KG1 (cell line): ENCODE results near the gene PSMA7.
"Not testable (repeated sequence)": the region's sequence is repeated elsewhere in the genome, so short reads cannot be mapped to it uniquely, and the experiment has no call there.

Experiments used
- DNase-seq: peaks from one replicate; lab custom pipeline; 2025; lab: John Stamatoyannopoulos, UW

Gene PSMA7

DNA sequence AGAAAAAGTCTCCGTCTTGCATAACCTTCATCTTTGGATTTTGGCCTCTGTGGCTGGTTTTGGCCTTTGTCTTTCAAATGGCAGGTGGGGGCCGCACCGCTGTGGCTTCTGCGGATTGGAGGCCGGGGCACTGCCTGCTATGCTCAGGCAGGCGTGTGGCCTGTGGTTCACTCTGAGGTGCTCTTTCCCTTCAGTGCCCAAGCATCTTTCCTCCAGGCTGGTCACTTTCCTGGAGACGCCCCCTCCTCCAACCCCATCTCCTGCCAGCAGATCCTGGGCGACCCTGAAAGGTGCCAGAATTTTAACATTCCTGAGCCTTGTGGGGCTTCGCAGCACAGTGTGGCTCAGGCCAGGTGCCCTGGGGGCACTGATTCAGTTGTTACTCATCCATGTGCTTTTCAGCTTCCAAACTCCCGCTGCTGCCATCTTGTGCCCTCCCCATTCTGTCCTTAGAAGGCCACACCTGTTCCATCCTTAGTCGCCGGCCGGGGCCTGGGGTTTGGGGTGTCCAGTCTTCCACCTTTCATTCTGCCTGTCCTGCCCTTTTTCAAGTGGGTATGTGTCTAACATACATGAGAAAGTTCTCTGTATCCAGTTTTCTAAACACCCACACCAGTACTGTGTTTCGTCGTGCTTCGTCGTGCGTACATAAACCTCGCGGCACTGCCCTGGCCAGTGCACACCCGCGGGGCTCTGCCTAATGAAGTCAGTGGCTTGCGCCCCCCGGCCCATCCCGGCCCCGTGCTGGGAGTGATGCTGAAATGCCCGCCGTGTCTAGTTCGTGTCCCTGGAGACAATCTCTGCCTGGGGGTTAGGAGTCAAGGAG, 12.4 kb upstream of the PSMA7 start:
- no peak for DNase-seq

DNA sequence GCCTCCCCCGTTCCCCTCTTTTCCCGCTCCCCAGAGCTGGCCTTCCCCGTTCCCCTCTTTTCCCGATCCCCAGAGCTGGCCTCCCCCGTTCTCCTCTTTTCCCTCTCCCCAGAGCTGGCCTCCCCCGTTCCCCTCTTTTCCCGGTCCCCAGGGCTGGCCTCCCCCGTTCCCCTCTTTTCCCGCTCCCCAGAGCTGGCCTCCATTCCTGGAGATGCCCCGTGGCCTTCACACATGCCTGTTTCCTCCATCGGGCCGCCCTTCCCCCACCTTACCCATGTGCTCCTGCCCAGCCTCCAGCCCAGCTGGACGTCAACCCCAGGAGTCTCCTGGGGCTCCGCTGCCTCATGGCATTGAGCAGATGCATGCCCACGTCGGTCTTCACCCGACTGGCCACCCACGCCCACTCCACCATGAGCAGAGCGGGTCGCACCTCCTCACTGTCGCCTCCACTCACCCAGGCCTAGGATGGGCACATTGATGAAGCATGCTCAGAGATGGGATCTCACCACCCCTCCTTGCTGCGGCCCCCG, 8.7 kb upstream of the PSMA7 start:
- no peak for DNase-seq

DNA sequence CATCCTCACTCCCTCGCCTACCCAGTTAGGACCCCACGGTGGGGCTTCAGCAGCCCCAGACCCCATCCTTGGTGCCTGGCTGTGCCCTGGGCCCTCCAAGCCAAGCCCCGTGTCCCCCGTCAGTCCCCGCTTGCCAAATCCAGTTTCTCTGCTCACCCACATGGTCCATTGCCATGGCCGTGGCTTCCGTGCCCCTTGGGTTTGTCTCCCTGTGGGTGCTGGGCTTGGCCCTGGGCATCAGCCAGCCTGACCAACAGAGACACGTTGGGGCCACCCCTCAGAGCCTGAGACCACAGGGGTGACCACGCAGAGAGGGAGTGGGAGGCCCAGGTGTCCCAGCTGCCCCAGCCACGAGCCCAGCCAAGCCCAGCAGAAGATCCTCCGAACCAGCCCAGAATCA, 8.0 kb upstream of the PSMA7 start:
- no peak for DNase-seq

DNA sequence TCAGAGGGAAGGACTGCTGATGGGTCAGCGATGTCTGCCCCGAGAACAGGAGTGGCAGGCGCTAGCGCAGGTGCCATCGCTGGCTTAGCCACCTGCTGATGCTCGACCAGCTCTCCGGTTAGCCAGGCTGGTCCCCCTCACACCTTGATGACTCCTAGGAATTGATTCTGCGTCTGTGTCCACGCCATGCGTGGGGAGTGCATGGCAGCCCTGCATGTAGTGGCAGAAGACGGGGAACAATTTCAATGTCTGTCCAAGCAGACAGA, 7.0 kb upstream of the PSMA7 start:
- DNase-seq: no peak

DNA sequence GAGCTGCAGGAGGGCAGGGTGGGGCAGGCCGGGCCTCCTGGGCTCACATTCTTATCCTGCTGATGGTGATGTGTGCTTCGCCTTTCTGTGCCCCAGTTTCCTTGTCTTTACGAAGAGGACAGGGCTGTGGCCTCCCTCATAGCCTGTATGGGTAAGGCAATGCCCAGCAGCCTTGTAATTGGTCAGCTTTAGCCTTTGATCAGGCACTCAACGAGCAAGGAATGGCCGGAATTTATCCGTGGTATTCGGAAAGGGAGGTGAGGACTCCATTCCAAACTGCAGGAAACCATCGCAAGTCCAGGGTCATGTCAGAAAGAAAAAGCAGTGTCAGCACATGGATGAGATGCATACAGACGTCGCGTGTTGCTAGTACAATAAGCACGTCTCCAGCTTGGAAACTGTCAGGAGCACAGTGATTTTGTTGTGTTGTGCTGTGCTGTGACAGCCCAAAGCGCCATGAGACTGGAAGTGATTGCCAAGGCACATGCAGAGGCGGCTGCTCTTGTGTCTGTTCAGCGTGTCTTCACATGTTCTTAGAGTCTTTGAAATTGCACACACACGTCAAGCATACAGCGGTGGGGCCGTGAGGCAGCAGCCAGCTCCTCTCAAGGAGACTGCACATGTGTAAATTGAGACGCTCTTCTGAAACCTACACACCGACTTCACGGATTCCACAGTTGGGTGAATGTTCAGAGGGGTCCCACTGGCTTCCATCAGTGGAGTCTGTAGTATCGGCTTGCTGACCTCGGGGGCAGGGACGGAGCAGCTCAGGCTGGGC, 6.5 kb upstream of the PSMA7 start:
- DNase-seq: no peak

DNA sequence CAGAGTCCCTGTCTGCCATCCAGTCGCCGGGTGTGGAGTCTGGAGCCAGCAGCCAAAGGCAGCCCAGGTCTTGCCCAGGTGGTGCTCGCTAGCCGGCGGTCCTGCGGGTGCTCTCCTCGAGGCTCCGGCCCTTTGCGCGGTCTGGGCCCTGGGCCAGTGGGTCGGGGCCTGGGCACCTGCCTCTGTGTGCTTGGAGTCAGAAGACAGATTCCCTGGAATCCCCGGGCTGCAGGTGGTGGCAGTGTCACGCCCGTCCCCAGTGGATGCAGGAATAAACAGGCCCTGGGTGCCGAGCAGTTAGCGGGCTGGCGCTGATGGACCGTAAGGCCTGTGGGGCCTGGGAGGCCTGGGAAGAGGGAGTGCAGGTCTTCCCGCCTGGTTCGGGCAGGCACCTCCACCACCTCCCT, 5.7 kb upstream of the PSMA7 start:
- no peak for DNase-seq

DNA sequence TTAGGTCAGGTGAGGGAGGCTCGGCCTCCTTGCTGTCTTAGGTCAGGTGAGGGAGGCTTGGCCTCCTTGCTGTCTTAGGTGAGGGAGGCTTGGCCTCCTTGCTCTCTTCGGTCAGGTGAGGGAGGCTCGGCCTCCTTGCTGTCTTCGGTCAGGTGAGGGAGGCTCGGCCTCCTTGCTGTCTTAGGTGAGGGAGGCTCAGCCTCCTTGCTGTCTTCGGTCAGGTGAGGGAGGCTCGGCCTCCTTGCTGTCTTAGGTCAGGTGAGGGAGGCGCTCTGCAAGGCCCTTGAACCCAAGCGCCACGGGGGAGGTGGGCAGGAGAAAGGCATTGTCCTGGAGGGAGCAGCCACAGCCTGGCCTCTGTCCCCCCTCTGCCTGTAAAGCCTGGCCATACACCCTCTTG, 5.2 kb upstream of the PSMA7 start:
- DNase-seq: not testable (repeated sequence)

DNA sequence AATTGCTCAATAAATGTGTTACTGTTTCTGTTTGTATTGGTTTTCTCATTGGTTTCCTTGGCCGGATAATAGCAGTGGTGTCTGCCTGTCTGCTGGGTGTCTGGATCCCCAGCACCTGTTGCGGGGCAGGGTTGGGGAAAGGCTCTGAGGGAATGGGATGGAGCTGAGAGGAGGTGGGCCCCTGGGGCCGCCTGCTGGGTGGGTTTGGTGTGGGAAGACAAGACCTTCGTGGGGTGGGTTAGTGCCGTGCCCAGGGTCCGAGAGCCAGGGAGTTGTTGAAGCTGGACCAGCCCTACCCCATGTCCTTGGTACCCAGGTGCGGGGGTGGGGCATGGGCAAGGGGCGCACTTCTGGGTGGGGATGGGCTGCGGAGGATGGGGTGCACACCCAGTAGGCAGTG, 4.3 kb upstream of the PSMA7 start:
- no peak for DNase-seq

DNA sequence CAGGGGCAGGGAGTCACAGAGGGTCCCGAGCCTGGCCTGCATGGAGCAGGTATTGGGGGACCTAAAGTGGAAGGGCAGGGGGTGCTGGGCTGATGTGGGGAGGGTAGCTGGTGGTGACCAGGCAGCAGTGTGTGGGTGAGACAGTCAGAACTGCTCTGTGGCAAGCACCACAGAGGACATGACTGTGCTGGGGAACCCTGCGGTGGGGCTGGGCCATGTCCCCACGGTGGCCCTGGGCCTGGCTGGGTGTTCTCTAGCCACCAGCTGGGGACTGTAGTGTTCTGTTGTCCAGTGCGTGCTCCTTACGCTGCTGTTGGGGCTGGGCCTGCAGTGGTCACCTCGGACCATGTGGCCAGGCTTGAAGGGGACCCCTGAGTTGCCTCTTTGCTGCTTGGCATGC, 3.9 kb upstream of the PSMA7 start:
- DNase-seq: no peak

DNA sequence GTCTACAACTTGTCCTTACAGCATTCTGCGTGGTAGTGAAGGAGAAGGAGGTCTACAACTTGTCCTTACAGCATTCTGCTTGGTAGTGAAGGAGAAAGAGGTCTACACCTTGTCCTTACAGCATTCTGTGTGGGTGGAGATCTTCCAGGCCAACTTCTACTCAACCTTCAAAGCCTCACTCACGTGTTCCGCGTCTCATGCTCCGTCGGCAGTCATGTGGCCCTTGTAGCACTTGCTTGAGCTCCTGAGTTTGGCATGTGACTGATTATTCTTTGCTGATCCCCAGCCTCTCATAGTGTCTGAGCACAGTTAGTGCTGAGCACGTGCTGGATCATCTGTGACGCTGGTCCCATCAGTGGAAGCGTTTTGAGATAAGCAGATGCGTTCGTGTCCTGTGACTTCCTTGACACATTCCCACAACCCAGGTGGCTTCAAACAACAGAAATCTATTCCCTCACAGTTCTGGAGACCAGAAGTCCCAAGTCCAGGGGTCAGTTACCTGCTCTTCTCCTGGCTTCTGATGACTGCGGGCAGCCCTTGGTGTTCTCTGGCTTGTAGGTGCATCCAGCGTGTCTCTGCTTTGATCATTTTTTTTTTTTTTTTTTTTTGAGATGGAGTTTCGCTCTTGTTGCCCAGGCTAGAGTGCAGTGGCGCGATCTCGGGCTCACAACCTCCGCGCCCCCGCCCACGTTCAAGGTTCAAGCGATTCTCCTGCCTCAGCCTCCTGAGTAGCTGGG, 3.0 kb upstream of the PSMA7 start:
- no peak for DNase-seq

DNA sequence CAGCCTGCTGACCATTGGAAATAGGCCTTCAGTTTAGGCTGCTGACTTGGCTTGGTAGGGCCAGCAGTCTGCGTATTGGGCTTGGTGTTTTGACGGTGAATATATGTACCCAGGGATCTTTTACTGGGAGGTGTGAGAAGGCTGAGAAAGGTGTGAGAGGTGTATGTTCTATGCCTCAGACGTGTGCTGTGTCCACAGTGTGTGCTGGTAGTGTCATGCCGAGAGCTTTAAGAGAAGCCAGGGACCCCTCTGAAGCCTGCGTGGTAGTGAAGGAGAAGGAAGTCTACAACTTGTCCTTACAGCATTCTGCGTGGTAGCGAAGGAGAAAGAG, 2.5 kb upstream of the PSMA7 start:
- no peak for DNase-seq

DNA sequence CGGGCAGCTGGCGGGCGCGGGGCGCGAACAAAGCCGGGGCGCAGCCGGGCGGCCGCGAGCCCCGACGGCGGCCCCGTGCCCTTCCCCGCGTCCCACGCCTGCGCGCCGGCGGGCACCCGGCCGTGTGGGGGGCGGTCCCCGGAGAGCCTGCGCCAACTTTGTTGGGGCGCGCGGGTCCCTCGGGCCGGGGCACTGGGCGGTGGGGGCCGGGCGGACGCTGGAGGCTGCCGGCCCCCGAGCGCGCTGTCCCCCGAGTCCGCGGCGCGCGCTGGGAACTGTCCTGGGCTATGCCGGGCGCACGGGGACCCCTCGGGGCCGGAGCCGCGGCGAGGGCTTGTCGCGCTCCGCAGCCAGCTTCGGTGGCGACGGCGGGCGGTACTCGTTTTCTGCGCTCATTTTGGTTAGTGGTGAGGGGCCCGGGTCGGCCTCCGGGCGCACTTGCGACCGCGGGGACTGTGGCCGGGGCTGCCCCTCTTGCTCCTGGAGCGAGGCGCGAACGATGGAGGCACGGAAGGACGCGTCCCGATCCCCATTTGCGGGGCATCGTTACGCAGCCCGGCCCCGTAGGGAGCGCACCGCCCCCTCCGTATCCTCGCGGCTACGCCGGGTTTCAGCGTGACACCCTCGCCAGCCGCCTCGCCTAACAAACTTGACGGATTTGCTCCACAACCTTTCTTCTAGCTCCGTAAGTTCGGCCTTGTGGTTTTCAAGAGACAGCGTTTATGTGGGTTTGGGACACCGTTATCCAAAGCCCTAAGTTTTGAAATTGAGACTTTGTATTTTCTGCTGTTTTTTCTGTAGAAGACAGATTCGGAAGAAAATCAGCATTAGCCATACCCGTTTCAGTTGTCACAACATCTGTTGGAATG, 997 bp upstream of the PSMA7 start:
- peak; percentile 21 for DNase-seq

DNA sequence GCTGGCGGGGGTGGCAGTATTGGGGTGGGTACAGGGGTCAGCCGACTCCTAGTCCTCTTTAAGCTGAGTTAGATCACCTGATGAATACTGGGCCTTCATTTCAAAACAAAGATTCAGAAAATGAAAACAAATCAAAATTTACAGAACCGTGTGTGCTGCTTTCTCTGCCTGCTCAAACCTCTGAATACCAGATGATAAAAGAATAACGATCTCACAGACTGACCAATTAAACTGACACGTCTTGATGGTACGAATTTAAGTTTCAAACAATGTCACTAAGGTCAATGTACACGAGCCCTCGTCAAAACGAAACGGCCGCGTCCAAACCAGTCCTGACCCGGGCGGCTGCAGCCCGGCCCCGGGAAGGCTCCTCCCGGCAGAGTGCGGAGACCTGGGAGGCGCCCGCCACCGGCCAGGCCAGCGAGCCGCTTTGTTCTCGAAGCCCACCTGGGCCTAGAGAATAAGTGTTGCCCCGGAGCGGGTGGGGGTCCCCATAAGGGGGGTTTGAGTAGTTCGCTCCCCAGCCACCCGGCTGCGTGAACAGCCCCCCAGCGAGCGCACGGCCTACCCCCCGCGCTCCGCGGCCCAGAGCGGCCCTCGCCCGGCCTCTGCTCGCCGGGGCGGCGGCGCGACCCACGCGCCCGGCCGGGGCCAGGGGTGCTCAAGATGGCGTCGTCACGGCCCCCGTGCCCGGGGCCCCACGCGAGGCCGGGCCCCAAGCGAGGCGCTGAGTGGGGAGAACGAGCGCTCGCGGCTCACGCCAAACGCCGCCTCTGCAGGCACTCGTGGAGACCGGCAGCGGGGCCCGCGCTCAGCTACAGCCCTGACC, 728 bp downstream of the PSMA7 start:
- DNase-seq: no peak

DNA sequence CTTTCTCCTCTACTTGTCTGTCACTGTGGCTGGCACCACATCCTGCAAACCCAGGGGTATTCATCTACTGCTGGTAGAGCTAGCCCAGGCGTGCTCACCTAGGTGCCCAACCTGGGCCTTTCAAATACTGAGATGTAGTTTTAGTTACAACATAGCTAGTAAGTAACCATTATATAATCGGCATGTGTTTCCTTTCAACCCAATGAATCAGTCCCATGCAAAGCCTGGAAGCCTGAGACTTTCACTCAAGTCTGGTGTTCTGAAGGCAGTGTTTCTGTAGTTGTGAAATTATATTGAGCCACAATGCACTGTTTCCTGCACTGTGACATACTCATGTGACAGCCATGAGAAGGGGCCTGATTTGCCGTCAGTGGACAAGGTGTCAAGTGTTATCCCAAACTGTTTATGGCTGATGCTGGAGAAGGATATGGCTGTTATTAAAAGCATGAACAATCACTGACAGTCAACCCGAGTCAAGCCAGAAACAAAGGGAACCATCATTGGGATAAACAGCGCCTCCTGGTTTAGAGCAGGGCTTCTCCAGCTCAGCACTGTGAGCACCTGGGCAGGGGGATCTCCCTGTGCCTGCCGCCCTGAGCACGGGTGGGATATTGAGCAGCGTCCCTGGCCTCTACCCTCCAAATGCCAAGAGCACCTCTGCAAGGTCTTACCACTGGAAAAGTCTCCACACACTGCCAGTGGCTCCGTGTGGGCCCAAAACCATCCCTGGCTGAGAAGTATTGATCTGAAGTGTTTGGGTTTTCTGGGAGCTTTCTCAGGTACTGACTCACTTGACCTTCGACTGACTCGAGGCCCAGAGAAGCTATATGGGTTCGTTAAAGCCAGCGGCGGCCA, 1.6 kb downstream of the PSMA7 start:
- DNase-seq: no peak

DNA sequence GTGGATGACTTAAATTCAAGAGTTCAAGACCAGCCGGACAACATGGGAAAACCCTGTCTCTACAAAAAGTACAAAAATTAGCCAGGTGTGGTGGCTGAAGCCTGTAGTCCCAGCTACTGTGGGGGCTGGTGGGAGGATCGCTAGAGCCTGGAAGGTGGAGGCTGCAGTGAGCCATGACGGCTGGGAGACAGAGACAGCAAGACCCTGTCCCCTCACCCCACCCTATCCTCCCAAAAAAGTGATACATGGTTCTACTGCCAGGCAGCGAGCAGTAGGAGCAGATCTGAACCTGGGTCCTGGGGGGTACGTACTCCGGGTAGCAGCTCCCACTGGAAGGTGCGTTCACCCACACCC, 2.2 kb downstream of the PSMA7 start:
- no peak for DNase-seq

DNA sequence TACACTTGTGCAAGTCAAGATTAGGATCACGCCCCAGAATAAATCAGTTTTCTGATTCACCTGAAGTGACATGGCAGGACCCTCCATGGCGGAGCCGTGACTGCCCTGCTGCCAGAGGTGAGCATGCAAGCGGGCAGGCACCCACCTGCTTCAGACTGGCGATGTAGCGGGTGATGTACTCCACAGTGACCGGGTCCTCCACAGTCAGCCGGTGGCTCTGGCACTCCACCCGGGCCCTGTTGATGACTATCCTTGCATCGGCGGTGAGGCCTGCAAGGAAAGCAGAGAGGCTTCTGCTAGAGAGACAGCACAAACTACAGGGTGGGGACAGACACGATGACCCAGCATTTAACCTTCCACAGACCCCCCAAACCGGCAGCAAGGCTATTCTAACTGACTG, 3.6 kb downstream of the PSMA7 start:
- no peak for DNase-seq

DNA sequence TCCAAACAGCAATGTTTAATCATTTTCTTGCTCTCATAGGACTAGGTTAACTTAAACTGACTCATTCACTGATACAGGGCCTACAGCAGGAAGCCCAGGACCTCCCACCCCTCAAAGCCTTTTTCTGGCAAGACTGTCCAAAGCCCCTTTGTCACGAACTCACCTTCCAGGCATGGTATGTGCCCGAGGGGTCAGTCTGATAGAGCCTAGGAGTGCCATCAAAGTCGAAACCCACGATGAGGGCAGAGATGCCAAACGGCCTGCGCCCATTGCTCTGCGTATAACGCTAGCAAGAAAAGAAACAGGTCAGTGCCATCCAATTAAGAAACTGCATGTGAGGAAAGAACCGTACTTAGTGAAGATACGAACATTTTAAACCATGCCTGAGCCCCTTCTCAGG, 4.3 kb downstream of the PSMA7 start:
- no peak for DNase-seq

DNA sequence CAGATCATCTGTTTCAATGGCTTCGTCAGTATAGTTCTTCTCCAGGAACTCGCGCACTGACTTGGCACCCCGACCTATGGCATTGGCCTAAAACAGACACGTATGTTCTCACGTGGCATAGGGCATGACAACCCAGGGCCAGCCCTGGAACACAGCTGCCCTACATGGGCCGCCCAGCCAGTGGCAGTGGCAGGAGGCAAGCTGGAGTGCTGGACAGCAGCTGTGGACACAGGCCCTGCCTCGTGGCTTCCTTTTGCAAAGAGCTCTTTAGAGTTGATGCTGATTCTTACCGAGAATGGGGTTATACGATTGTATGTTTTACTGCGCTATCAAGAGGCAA, 5.0 kb downstream of the PSMA7 start:
- DNase-seq: no peak

DNA sequence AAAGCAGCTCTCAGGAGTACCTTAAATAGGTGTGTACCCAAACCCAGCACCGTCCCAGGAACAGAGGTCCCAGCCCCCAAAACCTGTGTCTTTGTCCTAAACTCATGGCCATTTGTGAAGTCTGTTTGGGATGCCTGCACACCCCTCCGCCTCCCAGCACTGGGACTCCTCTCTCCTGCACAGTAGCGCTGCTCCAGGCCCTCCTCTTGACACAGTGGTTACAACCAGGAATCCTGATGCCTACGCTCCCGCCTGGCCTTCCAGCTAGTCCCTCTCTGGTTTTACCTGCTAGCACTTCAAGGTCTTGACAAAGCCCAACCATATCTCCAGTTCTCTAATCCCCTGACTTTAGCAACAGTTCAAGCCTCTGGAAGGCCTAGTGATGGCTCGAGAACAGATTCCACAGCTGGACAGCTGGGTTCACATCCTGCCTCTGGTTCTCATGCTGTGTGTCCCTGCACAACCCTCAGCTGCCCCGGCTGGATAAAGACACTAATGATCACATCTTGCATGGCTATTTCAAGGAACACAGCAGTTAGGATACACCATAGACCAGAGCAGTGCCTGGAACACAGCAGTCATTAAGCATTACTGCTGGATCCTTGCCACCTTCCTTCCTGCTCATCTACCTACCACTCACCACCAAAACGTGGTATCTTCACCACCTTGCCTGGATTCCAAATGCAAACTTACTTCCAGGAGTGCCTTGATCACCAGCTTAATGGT, 5.6 kb downstream of the PSMA7 start:
- no peak for DNase-seq

DNA sequence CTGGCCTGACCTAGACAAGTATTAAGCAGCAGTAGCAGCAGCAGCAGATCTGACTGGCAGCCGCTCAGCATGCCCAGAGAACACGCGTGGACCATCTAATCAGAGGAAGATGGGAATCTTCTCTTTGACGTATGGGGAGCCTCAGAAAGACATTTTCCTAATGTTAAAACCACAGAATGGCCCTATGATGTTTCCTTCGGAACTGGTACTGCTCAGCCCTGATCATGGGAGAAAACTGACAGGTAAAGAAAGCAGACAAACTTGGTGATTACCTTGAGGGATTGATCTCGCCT, 6.2 kb downstream of the PSMA7 start:
- no peak for DNase-seq
